Stimulated activated CD4-positive, alpha-beta T cell treated with anti-CD3 and anti-CD28 coated beads, Interleukin-4, amount 100 ng/mL, for 24 hours (primary cell): ENCODE results near the gene IGSF21.

Source experiments
- DNase-seq: peaks from one replicate; pipeline ENCODE4 v3.0.0-alpha.2; 2020

IGSF21 gene

GRCh38 chr1:18233176-18233864 is 125.7 kb downstream of the IGSF21 start:
- DNase-seq: no peak

GRCh38 chr1:18234790-18235242 is 127.2 kb downstream of the IGSF21 start:
- peak; percentile 7 for DNase-seq

DNA sequence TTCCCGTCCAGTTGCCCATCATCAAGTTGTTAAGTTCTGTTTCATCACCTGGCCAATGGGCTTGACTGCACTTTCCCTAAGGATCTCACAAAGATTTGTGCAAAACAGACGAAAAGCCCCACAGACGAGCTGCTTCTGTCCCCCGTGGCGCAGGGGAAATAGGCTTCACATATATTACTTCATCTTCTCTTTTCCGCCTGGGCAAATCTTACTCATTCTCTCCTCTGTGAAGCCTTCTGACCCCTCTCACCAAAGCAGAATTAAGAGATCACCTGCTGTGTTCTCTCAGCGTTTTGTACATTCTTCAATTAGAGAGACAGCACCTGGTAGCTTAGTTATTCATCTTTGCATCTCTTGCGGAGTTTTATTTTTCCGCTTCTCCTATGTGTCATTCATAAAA is 129.8 kb downstream of the IGSF21 start:
- DNase-seq: no peak

DNA sequence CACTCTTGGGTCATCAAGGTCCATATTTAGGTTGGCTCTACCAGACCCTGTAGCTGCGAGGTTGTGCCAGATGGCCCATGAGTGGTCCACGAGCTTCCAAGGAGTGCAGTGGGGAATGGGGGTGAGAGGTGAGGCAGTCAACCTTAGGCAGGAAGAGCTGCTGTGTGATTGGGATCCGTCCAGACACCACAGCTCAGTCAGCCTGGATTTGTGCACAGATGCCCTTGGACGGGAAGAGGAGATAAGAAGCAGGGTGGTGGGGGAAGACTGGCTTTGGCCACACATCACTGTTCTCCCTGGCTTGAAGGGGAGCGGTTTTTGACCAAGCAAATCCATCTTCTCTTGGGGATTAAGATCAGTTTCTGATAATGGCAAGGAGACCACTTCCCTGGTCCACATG is 130.6 kb downstream of the IGSF21 start:
- no peak for DNase-seq

DNA sequence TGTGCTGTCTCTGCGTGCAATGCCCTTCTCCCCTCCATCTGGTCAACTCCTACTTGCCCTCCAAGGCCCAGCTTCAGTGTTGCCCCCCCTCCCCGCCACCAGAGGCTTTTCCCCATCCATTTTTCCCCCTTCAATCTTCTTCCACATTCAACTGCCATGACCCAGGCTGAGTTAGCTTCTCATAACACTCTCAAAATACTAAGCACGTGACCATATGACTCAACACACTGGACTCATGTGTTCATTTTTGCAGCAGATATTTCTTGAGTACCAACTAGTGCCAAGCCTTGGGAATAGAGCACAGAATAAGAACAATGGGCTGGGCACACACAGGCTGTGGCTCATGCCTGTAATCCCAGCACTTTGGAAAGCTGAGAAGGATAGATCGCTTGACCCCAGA is 132.1 kb downstream of the IGSF21 start:
- DNase-seq: no peak

GRCh38 chr1:18240906-18241305 is 133.3 kb downstream of the IGSF21 start:
- no peak for DNase-seq

GRCh38 chr1:18241891-18242290 is 134.3 kb downstream of the IGSF21 start:
- no peak for DNase-seq

DNA sequence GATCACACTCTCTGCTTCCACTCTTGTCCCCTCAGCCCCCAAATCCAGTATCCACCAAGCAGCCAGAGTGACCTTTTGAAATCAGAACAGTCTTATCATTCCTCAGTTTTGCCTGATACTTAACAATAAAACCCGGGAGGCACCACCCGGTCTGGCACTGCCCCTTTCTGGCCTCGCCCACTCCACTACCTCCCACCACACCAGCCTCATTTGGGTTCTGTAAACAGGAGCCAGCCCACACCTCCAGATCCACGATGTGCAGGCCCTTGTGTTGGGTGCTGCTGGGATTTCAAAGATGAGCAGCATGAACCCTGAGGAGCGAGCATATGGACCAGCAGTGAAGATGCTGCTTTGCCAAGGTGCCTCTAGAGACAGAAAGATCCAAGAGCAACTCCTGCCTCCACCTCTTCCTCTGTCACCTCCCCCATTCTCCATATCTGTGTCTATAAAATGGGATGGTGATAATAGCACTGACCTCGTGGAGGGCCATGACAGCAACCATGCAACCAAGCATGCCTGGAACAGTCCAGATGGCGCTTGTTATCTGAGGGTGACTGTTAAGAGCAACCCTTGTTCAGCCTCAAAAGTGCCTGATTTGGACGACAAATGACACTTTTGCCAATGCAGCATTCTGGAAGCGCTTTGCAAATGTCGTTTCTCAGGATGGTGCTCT is 136.0 kb downstream of the IGSF21 start:
- no peak for DNase-seq

DNA sequence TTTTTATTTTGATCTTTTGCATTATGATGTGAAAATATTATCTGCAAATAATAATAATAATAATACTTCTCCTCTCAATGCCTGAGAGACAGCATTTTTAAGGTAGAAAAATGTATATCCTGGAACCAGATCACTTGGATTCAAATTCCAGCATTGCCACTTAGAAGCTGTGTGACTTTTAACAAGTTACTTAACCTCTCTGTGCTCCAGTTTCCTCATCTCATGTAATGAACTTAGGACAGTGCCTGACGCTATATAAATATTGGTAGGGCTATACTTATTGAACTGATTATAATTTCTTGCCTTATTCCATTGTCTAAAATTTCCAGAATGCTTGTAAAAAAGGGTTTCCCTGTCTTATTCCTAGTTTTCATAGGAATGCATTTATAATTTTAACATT is 137.2 kb downstream of the IGSF21 start:
- no peak for DNase-seq

- no peak for DNase-seq
Observed at GRCh38 chr1:18245647-18246046, 138.0 kb downstream of the IGSF21 start.

- DNase-seq: no peak
Observed at GRCh38 chr1:18246543-18246942, 138.9 kb downstream of the IGSF21 start.

DNA sequence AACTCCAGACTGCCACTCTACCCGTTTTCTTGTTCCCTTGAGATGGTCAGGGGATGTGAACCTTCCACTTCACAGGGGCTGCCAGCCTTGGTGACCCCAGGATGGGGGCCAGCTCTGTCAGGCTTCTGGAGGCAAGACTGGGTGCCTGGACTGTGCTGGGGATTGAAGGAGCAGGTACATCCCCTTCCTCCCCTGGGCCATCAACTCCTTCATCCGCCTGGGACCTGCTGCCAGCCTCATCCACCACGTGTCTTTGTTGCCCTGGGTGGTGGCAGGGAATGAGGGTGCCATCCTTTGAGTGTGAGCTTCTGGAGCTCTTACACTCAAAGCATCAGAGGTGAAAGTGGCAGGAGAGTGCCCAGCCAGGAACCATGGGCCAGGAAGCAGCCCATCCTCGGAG is 139.6 kb downstream of the IGSF21 start:
- no peak for DNase-seq

DNA sequence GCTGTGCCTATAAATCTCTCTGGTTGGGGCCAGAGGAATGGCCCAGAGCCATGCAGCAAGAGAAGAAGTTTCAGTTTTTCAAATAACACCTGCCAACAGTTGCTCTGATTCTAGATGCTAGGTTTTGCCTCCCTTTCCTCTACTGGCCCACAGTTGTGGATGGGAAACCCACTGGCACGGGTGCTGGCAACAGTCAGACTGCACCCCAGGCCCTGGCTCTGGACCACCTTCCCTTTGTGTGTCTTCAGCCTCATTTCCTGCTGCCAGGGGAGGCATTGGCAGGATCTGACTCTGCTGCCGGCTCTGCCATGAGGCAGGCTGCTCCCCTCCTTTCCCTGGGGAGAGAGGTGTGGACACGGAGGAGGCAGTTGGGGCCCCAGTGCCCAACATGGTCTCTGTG is 142.0 kb downstream of the IGSF21 start:
- DNase-seq: no peak

DNA sequence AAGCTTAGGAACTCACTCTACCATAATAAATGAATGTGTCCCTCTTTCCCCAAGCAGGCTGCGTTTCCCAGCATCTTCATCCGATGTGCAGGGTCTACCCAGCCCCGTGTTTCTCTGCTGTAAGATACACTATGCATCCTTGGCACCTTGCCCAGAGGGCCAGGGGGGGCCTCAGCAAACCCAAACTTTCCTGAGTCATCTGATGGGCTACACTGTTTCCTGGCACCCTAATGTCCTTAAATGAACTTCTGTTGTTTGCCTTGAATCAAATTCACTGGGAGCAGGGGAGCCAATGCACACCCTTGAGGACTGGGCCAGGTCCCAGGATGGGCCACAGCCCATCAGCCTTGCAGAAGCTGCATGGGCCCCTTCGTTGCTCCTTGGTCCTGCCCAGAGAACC is 145.5 kb downstream of the IGSF21 start:
- DNase-seq: no peak

DNA sequence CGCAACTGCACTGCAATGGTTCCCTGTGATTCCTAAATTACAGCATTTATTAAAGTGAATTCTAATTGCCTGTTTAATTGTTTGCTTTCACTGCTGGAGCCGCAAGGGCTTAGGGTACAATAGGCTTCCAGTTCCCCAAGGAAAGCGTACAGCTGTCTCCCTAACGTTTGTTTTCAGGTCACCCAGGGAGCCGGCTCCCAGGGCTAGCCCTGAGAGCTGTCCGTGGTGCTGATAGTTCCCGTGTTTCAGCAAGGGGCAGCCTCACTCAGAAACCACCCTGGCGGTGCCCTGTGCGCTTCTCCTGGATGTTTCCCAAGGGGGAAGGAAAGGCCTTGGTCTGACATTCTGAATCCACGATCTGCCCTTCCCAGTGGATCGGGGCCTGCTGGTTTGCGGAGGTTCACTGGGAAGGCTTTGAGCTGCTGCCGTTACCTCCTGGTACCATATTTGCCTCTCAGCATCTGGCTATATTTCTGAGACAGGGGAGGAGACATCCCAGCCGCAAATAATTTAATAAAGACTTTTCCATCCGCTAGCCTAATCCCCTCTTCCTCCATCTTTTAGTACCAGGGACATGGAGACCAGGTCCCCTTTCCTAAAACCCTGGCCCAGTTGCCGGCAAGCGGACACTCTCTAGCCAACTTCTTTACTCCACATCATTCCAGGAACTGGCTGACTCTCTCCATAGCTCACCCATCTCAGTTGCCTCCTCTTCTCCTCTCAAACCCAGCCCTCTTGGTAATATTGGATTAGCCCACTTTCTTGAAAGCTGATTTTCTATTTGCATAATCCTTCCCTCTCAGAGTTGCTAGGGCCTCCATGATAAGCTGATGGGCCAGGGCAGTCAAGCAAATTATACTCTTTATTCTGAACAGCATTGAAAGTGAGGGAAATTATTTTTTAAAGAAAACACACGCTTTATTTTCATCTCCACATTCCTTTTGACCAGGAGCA is 149.0 kb downstream of the IGSF21 start:
- DNase-seq: peak; percentile 6

GRCh38 chr1:18257778-18258177 is 150.2 kb downstream of the IGSF21 start:
- no peak for DNase-seq

GRCh38 chr1:18261891-18262290 is 154.3 kb downstream of the IGSF21 start:
- no peak for DNase-seq

GRCh38 chr1:18262726-18263125 is 155.1 kb downstream of the IGSF21 start:
- DNase-seq: no peak

DNA sequence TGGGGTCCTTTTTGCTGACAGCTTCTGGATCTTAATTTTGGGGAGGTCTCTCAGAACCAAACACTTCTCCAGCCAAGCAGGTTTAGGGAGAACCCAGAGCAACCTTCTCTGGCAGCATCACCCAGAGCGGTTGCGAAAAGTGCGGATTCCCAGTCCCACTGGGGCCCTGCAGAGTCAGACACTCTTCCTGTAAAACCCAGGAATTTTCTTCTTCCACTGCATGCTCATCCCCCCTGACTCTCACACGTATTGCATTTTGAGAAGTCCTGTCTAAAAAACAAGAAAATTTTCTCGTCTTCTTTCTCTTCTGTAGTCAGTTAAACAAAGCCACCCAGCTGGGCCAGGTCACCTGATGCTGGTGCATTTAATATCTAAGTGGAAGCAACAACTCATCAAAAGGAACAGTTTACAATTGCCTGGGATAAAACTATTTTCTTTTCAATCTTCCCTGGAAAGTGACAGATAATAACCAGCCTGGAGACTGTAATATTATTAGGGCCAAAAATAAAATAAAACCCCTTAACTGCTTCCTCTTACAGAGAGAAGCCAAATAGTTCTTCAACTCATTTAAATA is 156.0 kb downstream of the IGSF21 start:
- no peak for DNase-seq

DNA sequence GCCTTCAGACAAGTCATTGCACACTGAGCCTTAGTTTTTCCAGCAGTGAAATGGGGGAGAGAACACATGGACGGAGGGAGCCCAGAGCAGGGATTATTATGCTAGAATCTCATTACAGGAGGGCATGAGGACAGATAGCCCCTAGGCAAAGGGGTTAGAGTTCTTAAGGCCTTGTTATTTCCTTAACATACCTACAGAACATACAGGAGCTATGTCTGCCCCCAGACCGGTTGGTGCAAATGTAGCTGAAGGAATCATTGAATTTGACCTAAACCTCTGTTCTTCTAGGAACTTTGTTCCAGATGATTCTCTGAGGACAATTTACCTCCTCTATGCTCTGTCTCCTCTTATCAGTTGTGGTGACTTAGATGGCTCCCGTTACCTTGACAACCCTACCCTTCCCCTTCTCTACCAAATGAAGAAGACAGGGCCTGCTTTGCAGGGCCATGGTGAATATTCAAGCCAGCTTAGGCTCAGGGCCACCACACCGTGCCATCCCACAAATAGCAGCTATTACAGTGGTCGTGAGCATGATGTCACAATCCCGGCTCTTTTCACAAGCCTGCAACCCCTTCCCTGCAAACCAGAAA is 156.9 kb downstream of the IGSF21 start:
- no peak for DNase-seq

- DNase-seq: no peak
Observed at GRCh38 chr1:18265641-18266040, 158.0 kb downstream of the IGSF21 start.

GRCh38 chr1:18266391-18266790 is 158.8 kb downstream of the IGSF21 start:
- DNase-seq: no peak

DNA sequence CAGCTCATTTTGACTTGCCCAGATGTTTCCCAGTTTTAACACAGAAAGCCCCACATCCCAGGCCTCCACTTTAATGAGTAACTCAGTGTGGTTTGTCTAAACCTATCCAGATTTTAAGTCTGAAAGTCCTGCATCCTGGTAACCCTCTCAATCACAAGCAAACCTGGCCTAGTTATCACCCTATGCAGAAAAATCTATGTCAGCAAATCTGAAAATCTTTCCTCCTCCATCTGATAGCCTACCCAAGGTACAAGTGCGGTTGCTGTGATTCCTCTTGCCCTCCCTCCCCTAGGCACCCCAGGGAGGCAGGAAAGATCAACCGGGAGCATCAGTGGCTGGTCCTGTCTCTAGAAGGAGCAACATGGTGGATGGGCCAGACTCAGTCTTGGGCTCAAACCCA is 163.7 kb downstream of the IGSF21 start:
- DNase-seq: no peak
